ENCODE data around the gene CBFA2T3.
"Not testable (repeated sequence)": the region's sequence is repeated elsewhere in the genome, so short reads cannot be mapped to it uniquely, and the experiment has no call there.

The CBFA2T3 gene

DNA sequence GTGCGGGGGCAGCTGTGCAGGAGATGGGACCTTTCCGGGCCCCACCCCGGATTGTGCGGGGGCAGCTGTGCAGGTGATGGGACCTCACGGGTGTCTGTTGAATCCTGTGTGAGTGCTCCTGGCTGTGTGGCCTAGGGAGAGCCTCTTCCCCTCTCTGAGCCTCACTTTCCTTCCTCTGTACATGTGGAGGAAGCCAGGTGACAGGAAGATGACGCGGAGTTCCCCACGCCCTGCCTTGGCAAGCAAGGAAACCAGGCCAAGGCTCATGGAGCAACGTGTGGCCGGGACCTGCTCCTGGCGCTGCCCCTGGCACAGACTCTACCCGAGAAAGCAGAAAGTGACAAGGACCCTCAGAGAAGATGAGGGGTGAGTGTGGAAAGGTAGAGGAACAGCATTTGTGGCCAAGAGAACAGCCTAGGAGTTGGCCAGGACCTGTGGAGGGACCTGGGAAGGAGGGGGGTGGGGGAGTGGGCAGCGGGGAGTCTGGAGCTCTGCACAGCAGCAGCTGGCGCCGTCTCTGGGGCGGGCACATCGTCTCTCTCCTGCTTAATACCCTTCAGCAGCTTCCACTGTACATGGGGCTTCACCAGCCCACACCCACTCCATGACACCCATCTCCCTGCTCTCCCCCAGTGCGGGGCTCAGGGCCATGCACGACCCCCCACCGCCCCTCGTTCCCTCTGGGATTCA, 72.2 kb downstream of the CBFA2T3 start:
- peak in 1 of 2 experiments; percentile 26 for DNase-seq

DNA sequence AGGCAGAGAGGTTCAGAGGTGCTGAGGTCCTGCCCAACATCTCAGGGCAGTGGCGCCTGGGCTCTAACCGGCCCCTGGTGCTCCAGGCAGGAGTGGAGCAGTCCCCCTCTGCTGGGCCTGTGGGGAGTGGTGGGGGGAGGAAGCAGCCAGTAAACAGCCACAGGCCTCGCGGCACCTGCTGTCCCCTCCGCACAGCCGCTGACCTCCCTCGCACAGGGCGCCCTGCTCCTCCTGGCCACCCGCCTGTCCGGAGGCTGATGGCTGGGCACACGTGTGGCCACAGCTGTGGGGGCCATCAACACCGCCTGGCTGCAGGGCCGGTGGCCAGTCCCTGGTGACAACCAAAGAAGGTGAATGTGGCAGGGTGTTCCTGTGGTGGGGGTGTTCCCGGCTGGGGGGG, 73.7 kb downstream of the CBFA2T3 start:
- no peak for DNase-seq

DNA sequence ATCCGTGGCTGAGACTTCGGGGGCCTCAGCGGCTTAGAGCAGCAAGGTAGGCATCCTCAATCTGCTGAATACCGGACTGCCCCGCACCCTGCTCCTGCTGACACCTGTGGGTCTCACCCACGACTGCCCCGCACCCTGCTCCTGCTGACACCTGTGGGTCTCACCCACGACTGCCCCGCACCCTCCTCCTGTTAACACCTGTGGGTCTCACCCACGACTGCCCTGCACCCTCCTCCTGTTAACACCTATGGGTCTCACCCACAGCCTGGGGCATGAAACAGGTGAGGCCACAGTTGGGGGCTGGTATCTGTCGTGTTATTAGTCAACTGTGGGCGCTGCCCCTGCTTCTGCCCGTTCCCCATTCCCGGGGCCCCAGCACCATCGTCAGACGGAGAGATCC, 74.3 kb downstream of the CBFA2T3 start:
- DNase-seq = no peak

DNA sequence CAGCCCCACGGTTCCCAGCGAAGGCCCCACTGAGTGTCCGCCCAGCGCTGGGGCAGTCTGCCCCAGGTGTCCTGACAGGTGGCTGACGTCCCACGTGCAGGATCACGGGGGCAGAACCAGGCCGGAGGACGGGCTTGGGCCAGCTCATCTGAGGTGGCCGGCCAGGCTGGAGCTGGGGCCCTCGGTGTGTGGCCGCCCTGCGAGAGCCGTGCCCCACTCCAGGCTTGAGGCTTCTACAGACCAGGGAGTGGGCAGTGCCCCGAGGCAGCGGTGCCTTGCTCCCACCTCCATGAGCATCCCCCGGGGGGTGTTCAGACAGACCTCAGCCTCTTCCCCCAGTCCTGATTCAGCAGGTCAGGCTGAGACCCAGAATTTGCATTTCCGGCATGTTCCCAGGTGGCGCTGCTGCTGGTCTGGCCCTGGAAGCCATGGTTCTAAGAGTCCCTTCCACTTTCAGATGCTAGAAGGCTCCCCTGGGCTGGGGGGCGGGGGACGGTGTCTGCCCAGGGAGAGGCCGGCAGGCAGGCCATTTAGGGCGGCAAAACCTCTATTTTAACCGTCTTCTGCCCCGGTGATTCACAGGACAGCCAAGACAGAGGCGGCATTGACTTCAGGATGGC, 75.2 kb downstream of the CBFA2T3 start:
- DNase-seq = no peak

DNA sequence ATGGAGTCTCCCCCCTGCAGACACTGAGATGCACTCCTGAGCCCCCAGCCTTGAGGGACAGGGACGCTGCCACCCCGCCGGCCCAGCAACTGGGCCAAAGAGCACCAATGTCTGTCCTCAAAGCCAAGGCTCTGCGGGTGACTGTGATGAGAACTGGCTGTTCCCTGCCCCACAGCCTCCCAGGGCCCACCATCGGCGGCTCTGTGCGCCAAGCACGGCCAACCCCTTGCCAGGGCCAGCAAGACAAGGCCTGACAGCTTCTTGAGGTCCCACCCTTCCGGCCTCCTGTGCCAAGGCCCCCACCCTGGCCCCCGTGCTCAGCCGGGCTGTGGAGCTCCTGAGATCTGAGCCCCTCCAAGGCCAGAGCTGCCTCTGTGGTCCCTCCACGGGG, 76.3 kb downstream of the CBFA2T3 start:
- no peak for DNase-seq

DNA sequence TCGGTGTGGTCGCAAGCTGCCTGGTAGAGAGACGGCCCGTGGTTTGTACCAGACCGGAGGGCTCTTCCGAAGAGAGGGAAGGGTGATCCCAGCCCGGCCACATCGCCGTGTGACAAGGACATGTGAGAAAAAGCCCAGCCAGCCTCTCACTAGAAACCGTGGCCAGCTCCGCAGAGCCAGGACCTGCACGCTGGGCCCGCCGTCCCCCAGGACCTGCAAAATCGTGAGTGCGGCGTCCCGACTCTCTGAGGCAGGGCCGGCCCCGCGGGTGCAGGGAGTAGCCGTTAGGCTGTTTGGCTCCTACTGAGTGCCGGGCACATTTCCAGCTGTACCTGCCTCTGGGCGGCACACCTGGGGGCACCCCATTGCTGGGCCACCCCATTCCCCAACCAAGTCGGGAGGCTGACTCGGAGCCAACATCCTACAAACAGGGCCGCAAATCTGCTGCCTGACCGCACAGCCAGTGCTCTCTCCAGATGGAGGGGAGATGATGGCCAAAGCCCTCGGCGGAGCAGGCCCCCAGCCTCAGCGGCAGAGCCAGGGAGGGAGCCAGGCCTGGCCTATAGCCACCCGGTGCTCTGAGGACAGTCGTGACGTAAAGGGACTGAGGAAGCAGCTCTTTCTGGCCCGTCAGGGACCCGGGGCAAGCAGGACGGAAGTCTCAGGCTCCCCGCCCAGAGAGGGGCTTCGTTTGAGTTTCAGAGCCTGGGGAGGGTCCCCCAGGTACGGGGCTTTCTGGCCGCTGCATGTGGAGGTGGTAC, 76.9 kb downstream of the CBFA2T3 start:
- DNase-seq = no peak

DNA sequence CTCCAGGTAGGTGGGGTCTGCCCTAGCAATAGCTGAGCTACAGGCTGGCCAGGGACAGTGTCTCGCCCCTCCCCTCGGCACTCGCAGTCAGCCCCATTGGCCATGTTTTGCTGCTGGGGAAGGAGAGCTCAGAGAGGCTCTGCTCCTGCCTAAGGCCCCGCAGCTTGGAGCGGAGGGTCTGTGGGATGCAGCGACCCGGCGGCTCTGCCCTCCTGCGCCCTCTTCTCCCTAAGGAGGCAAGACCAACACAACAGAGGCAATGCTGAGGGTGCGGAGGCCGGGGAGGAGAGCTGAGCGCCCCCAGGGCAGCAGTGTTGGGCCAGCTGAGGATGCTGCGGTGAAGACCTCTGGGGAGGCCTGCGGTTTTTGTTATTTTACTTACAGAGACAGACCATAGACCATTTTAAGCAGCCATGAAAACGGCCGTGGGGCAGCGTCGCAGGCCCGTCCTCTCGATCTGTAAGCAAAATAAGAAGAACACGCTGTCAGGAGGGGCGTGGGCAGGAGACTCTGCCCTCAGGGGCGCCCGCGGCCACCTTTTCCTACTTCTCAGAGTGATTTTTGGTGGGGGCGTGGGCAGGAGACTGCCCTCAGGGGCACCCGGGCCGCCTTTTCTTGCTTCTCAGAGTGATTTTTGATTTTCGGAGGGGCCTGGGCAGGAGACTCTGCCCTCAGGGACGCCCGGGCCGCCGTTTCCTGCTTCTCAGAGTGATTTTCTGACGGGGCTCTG, 79.1 kb downstream of the CBFA2T3 start:
- no peak for DNase-seq

DNA sequence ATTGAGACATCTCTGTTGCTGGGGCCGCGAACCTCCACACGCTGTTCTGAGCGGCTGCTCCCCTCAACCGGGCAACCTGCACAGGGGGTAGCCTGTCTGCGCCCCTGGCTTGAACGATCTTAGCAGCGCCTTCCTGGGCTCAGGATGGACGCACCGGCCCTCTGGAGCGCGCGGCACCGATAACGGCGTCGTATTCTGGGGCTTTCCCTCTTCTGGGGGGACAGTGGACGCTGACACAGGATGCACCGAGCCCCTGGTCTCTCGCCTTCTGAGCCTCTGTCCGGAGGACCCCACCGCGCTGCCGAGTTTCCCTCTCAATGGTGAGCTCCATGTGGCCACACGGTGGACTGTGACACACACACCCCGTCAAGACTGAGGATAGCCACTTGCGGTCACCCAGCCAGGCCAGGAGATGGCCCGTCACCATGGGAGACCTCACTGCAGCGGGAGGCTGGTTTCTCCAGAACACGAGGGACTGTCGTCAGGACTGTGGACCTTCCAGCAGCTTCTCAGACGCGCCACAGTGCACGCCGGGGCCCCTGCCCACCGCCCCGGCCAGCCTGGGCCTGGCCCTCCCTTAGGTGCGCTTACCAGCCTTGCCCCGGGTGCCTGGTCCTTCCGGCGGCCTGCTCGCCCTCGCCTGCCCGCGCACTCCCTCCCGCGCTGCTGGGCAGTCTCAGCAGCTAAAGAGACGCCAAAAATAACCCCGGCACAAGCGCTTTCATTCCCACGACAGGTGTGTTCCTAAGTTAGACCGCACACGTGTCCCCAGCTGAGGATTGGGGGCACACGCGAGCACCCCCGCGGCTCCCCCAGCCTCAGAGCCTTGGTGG, 80.6 kb downstream of the CBFA2T3 start:
- no peak for DNase-seq

DNA sequence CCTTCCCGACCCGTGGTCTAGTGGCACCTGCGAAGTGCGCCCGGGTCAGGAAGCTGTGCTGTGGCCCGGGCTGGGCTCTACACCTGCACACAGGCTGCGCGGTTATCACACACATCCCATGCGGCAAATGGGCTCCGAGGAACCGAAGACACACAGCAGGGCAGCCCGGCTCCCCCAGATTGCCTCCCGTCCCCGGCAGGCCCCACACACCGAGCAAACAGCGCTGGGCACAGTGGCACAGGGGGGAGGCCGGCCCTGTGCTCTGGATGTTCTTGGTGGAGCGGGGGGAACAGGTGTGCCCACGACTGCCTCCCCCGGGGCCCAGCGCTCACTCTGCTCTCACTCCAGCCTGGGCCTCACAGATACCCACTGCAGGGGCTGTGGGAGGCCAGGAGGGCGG, 81.7 kb downstream of the CBFA2T3 start:
- DNase-seq = no peak

DNA sequence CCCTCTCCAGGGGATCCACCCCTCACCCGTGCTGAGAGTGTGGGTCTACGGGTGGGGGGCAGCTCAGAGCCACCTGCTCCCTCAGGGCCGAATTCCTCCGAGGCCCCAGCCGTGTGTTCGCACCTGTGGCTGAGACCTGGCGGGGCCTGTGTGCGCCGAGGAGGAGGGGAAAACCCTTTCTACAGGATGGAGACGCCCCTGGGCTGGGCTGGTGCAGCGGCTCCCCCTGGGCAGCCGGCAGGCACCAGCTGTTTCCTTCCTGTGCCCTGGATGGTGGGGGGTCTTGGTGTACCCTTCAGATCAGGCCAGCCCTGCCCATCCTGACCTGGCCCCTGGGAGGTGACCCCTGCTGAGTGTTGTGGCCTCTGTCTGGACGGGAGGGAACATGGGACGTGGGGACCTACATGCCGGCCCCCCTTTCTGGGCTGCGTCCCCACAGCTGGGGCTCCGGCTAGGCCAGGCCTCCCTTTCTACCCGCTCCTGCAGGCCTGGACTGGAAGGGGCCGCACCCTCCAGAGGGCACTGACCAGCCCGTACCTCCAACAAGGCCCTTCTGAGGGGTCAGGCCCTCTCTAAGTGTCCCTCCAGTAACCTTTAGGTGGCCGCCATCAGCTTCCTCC, 82.2 kb downstream of the CBFA2T3 start:
- DNase-seq = no peak

DNA sequence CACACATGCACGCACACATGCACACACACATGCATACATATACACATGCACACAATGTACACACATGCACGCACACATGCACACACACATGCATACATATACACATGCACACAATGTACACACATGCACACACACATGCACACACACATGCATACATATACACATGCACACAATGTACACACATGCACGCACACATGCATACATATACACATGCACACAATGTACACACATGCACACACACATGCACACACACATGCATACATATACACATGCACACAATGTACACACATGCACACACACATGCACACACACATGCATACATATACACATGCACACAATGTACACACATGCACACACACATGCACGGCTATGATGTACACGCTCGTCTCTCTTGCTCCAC, 82.7 kb downstream of the CBFA2T3 start:
- not testable (repeated sequence) for DNase-seq

DNA sequence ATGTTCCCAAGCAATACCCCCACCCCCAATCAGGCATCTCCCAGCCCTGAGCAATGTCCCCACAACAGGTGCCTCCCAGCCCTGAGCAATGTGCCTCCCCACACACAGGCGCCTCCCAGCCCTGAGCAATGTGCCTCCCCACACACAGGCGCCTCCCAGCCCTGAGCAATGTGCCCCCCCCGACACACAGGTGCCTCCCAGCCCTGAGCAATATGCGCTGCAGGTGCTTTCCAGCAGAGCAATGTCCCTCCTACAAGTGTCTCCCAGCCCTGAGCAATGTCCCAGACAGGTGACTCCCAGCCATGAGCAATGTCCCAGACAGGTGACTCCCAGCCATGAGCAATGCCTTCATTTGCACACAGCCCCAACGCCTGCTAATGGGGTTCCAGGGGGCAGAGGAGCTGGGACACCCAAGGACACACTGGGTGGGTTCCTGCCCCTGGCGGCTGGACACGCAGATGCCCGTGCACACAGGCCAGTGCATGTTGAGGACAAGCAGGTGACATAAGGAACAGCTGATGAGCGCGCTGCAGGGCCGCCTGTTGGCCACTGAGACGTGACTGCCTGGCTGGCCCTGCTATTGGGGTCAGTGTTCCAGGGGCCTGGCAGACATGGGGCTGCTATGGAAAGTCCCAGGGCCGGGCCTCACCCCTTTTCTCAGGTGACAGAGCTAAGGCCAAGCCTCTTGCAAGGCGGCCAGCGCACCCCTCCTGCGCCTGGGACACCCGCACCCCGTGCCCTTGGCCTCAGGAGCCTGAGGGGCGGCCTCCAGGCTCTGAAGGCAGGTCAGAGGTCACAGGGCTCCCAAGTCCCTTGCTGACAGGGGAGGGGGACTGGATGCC, 83.7 kb downstream of the CBFA2T3 start:
- no peak for DNase-seq

DNA sequence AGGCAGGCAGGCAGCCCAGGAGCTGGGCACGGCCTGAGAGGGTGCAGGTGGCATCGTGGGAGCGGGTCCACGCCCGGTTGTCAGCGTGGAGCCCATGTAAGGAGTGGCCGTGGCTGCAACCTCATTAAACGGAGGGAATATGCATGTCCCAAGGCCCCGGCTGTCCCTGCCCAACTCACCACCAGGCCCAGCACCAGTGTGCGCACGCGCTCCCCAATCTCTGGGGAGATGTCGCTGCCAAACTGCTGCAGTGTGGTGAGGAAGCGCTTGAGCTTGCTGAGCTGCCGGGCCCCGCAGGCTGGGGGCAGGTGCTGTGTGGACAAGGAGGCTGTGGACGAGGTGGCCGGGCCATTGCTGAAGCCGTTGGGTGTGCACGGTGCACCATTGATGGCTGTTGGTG, 84.9 kb downstream of the CBFA2T3 start:
- no peak for DNase-seq

DNA sequence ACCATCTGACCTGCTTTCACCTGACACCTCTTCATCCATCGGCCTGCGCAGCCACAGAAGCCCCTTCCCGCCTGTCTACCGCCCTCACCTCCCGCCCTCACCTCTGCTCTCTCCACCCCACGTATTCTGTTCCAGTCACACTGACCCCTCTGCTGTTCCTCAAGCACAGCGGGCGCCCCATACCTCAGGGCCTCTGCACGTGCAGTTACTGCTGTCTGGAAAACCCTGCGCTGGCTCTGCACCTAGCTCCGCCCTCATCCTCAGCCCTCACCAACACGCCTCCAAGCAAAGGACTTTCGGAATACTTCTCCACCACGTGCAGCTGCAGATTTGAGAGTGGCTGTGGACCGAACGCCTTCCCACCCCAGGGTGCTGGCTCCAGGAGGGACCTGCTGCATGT, 85.9 kb downstream of the CBFA2T3 start:
- no peak for DNase-seq

DNA sequence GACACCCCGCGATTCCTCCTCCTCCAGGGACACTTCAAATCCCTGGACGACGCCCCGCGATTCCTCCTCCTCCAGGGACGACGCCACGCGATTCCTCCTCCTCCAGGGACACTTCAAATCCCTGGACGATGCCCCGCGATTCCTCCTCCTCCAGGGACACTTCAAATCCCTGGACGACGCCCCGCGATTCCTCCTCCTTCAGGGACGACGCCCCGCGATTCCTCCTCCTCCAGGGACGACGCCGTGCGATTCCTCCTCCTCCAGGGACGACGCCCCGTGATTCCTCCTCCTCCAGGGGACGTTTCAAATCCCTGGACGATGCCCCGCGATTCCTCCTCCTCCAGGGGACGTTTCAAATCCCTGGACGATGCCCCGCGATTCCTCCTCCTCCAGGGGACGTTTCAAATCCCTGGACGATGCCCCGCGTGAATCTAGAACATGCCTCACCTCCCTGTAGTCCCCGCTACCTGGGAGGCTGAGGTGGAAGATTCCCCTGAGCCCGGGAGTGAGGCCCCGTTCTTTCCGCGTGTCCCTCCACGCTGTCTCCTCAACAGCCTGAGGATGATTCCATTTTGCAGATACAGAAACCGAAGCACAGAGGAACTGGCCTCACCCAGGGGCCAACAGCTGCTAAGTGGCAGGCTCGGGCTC, 87.2 kb downstream of the CBFA2T3 start:
- not testable (repeated sequence) for DNase-seq

DNA sequence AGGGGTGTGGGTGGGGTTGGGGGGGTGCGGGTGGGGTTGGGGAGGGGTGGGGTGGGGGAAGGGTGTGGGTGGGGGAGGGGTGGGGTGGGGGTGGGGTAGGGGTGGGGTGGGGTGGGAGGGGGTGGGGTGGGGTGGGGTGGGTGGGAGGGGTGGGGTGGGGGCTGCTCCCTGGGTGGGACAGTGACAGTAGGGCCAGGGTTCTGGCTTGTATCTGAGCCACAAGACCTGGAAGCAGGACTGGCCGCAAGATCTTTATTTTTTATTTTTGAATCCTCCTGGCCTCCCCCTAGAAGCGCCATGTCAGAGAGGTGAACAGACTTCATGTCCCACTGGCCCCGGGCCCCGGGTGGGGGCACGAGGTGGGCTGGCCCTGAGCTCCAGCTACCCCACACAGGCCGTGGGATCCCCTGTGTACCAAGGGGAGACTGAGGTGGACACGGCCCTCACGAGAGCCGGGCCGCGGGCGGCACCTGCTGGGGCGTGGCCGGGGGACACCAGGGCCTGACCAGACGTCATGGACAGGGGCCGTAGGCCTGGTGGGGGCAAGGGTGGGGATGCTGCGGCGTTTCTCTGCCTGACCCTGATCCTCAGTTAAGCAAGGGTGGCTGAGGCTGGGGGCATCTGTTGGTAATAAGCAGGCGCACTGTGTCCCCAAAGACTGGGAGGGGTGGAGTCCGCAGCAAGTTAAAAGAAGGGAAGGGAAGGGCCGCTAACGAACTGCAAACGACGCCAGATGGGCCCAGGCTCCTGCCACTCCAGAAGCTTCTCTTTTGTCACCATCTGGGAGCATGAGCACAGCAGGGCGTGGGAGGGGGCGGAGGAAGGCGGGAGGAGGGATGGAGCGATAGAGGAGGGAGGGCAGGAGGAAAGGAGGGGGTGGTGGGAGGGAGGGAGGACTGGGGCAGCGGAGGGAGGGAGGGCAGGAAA, 88.3 kb downstream of the CBFA2T3 start:
- peak; percentile 96 to 97 for DNase-seq

DNA sequence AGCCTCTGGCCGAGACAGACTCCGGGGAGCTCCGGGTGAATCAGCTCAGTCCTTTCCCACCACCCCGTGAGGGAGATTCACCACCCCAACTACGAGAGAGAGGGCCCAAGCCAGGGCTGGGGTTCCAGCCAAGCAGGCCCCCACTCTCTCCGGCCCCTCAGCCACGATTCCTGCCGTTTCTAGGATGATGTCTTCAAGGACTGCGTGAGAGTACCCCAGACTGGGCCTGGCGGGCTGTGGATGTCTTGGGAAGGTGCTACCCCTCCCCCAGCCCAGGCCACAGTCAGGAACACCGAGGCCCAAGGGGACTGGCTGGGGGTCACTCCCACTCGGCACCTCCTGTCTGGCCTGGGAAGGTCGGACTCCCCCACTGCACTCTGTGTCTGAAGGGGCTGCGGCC, 89.0 kb downstream of the CBFA2T3 start:
- DNase-seq = no peak

DNA sequence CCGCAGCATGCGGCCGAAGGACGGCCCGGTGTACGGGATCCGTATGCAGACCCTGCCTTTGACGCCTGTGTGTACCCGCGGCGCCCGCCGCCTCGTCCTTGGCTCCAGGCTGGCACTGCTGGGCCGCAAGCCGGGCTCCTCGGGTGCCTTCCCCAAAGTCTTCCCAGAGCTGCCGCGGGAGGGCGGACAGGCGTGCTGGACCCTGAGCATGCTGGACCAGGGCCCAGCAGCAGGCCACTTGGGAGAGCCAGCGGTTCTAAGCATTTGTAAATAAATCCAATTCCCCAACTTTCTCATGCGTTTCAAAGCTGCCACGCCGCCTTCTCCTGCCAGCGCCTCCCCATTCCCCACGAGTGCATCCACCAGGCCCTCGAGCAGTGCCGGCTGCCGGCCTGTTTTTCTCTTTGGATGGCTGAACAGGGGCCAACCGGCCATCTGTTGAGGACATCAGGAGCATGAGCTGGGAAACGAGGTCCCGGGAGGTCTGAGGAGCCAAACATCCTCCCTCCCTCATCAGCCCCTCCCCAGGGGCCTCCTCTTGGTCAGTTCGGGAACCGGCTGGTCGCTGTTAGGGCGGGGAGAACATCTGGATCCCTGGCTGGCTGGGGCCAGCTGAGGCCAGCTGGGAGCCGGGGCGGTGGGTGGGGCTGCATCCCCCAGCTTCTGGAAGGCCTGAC, 90.0 kb downstream of the CBFA2T3 start:
- DNase-seq = peak; percentile 99

DNA sequence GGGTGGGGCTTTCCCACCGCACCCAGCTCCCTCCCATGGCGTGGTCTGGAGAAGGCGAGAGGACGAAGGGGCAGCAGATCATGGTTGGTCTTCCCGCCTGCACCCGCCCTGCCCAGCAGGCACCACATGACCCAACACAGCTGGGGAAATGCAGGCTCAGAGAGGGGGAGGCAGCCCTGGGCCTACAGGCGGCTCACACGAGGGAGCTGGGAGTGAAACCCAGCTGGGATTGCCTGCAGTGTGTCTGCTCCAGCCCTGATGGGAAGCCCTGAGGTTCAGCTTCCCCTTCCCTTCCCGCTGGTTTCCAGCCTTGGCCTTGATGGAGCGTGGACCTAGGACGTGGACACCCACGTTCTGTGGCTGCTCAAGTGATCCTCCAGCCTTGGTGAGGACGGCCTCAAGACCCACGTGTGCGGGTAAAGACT, 90.6 kb downstream of the CBFA2T3 start:
- DNase-seq = no peak

Measured in NCI-H524 (cell line).